GM21576 (cell line): ENCODE data around the gene CD200.
A peak's percentile ranks its signal among the peaks of the same experiment; 100 is the strongest.
"Not testable (repeated sequence)": the region's sequence is repeated elsewhere in the genome, so short reads cannot be mapped to it uniquely, and the experiment has no call there.

ENCODE experiments used
- ATAC-seq: cut with Tn5 transposase; IDR thresholded peaks from one replicate; pipeline ENCODE4 v1.9.1; 2021; ENCODE audit warnings: mild to moderate bottlenecking, moderate library complexity; ENCODE audit not compliant: unreplicated experiment

Gene CD200

DNA sequence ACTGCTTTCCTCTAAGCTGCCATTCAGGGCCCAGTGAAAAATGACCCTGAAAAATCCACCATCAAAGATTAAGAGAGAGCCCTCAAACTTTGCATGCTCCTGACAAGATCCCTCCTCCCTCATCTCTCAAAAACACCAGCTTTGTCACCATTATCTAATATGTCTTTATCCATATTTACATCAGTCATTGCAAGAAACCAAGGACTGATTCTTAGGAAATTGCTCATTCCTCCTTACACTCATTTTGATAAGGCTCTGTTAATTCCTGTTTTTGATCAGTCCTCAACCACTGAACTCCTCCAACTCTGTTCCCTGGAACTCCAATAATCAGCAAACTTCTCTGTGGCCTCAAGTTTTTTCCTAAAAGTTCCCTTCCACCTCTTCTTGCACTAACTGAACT, 51.8 kb downstream of the CD200 start:
- no peak for ATAC-seq

- no peak for ATAC-seq
Observed at GRCh38 chr3:112388972-112389371, 56.0 kb downstream of the CD200 start.

DNA sequence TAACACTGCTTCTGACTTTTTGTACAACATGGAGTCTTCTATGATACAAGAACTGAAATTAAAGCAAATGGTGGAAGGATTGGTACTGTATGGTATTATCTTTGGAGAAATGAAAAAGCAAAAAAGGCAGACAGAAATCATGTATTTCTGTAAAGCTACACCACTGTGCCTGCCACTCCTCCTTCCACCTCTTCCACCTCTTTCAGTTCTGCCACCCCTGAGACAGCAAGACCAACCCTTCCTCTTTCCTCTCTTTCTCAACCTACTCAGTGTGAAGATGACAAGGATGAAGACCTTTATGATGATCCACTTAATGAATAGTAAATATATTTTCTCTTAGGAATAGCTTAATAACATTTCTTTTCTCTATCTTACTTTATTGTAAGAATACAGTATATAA, 57.0 kb downstream of the CD200 start:
- ATAC-seq: no peak

- no peak for ATAC-seq
Observed at GRCh38 chr3:112390783-112391641, 58.1 kb downstream of the CD200 start.

DNA sequence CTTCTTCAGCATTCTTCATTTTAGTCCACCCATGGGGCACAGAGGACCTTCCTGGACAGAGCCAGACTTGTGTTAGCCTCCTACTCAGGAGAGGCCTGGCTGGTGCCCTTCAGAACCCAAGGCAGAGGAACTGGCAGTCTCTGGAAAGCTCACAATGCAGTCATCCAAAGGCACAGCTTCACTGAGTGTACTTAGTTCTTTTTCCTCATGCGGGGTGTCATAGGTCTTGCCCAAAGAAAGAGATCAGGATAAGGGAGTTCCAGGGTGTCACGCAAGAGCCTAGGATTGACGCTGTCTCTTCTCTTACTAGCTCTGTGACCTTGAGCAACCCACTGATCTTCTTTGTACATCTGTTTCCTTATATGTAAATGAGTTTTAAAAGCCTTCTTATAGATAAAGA, 58.7 kb downstream of the CD200 start:
- no peak for ATAC-seq

GRCh38 chr3:112392393-112393359, 59.7 kb downstream of the CD200 start:
- no peak for ATAC-seq

GRCh38 chr3:112393360-112393728, 60.4 kb downstream of the CD200 start:
- no peak for ATAC-seq

DNA sequence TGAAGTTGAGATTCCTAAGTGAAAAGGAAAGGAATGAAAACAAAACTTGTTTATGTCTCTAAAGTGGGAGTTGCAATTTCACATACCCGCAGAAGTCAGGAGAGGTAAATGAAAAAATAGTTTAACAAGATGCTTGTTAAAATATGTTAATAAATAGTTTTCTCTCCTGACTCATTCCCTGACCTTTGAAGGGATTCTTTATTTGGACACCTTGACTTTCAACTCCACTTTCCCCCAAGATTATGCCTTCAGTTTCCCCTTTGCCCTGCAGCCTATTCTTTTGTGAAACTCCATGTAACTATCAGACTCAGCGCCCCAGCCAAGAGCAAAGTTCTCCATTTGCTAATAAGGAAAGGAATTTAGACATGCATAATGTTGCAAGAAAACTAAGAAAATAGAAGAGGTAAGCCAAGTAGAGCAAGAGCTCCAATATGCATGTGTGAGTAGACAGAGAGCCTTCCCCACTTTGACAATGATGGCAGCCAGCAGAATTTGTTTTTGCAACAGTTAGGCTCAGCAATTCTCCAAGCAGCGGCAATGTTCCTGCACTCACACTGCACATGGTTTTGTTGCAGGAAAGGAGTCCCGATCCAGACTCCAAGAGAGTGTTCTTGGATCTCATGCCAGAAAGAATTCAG, 61.2 kb downstream of the CD200 start:
- no peak for ATAC-seq

- ATAC-seq: no peak
Observed at GRCh38 chr3:112395181-112395895, 62.4 kb downstream of the CD200 start.

DNA sequence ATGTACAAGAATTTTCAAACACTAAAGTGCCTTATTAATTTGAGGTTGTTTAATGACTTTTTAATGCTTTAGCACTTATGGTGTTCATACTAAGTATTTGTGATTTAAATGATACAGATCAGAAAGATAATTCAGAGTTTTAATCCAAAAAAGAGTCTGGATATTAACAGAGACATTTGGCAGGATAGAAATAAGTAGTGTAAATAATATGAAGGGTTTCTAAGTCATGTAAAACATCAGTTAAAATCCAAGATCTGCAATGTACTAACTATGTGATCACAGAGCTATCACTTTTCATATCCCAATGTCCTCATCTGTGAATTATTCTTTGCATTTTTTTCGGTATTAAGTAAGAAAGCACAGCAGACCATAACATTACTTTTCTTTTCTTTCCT, 62.9 kb downstream of the CD200 start:
- ATAC-seq: no peak

DNA sequence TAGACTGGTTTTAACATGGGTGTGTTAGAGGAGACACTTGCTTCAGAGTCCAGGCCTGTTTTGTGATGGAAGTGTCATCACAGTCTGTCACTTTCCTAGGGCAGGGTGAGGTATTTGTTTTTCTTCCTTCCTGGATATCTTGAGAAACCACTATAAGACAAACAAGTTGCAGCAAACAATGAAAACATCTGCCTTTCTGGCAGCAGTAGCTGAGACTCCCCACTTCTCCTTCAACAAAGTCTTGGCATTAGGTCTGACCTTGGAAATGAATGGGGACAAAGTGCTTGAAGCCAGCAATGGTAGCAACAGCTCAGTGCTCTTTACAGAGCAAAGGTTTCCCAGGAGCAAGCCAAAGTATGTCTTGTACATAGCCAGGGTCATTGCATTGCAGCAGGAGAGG, 64.6 kb downstream of the CD200 start:
- ATAC-seq: no peak

GRCh38 chr3:112399064-112399463, 66.1 kb downstream of the CD200 start:
- ATAC-seq: no peak

DNA sequence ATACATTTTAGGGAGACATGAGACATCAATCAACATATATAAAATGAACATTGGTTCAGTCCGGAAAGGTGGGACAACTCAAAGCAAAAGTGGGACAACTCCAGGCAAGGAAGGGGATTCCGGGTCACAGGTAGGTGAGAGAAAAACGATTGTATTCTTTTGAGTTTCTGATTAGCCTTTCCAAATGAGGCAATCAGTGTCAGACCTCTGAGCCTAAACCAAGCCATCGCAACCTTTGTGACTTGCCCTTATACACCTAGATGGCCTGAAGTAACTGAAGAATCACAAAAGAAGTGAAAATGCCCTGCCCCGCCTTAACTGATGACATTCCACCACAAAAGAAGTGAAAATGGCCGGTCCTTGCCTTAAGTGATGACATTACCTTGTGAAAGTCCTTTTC, 66.6 kb downstream of the CD200 start:
- ATAC-seq: not testable (repeated sequence)

- ATAC-seq: not testable (repeated sequence)
Observed at GRCh38 chr3:112400317-112400716, 67.4 kb downstream of the CD200 start.

- ATAC-seq: no peak
Observed at GRCh38 chr3:112401617-112402016, 68.7 kb downstream of the CD200 start.

DNA sequence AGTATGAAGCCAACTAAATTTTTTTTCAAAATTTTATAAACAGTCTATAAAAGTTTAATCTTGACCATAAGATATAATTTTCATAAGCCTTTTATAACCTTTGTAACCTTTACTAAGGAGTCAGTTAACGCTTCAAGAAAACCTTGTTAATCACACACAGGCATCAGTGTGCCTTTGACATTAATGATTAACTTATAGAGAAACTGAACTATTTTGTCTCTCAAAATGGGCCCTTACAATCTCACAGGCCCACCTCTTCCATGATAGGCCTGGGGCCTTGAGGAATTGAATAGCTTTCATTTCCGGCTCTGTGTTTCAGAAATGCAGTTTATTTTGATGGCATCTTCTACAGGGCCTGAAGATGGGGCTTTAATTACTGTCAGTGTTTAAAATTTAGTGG, 70.1 kb downstream of the CD200 start:
- no peak for ATAC-seq

DNA sequence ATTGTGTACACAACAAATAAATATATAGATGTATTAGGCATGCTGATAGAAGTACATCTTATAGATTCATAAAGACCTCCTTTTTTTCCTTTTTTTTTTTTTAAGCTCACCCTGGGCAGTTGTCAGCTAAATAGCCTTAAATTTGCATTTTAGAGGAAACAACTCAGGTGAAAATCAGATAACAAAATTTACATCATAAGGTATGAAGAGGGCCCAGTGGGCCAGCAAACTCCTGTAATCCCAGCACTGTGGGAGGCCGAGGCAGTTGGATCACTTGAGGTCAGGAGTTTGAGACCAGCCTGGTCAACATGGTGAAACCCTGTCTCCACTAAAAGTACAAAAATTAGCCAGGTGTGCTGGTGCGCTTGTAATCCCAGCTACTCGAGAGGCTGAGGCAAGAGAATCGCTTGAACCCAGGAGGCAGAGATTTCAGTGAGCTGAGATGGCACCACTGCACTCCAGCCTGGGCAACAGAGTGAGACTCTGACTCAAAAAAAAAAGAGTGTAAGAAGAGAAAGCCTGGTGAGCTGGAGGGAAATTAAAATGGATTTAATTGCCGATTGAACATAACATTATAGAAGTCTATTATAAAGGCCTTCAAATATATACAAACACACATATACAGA, 72.1 kb downstream of the CD200 start:
- not testable (repeated sequence) for ATAC-seq

DNA sequence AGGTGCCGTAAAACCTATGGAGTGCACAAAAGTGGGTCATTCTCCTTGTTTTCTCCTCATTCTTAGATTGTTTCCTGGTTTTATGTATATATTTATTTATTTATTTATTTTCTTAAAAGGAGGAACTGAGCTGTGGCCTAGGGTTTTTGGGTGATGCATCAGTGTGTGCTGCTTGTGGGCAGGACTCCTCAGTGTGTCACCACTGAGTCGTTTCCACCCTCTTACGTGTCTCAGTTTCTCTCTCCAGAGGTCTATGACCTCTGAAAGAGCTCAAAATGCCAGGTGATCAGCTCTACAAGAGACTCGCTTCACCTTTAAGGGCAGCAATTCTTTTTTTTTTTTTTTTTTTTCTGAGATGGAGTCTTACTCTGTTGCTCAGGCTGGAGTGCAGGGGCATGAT, 72.9 kb downstream of the CD200 start:
- peak; percentile 51 for ATAC-seq

DNA sequence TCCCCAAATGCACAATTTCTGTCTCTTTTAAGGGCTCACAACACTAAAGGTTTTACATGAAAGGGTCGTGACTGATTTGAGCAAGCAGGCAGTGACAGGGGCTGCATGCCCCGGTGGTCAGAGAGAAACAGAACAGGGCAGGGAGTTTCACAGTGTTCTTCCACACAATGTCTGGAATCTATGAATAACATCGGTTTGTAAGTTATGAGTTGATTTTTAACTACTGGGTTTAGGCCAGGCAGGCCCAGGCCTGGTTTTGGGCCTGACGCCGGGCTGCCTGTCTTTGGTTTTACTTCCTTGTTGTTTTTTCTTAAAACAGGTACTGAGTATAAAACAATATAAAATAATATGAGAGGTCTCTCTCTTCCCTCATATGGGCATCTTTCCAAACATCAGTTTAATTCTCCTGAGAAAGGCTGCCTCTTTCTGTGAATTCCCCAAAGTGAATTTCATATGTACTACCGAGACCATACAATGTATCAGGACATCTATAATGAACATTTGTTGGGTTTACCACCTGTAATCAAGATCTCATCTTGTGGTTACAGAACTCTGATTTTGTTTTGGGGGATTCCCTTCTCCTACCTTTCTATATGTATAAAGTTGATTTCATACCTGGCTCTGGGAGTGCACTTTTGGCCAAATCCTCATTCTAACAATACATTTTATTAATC, 74.4 kb downstream of the CD200 start:
- no peak for ATAC-seq
